ENCODE results near the gene PRKAG2.

The PRKAG2 gene

DNA sequence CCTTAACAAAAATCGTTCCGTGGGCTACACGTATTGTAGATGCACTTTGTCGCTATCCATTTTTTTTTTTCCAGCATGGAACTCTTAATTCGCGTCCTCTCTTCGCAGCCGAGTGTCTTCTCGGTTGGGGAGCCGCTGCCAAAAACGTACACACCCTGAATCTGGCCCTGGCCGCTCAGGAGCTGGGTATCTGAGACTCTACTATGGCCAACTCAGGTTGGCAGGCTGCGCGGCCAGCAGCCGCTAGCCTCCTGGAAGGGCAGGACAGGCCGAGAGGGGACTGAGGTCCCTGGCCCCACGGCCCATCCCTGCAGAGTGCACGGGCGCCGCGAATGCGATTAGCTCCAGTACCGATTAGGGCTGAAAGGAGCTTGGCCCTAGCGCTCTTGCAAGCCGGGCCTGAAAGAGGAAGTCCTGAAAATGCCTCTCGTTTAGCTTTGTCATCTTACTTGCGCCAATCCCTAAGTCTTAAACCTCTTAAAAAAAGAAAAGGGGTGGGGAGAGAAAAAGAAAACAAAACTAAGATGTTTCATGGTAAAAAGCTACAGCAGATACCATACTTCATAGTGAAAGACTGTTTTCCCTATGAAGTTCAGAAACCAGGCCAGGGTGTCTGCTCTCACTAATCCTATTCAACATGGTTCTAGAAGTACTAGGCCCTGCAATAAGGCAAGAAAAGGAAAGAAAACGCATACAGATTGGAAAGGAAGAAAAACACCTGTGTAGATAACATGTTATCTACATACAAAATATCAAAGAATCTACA lies 244.0 kb downstream of the PRKAG2 start:
- Histone ChIP-seq H3K4me3 (peak overlapping the region; percentile 67 to 84 (median 76)), H3K9me3 (replicated peaks in 1 of 11) (peaks cover 0 to 15% (median 0%) of the 10 kb centered on the region in 11 experiments; a peak in 6 of 22 replicates), H4K20me1 (peaks cover 0 to 12% (median 0%) of the 10 kb centered on the region in 11 experiments; a peak in 8 of 22 replicates), H3K4me2 (peak overlapping the region; percentile 83 to 97 (median 91)), H3K27me3 (no peaks in the 10 kb centered on the region), H3K27ac (peak overlapping the region; percentile 62 to 88 (median 79); a peak in 21 of 22 replicates), H3K9ac (peak overlapping the region; percentile 75 to 89 (median 84)), H3K4me1 (peaks cover 18 to 27% (median 24%) of the 10 kb centered on the region in 10 experiments), H3K36me3 (peaks cover 0 to under 1% (median 0%) of the 10 kb centered on the region in 11 experiments; a peak in 1 of 22 replicates)
- TF ChIP-seq Cebpa-rat (IDR thresholded peaks at IDR 0.05), result no peak

DNA sequence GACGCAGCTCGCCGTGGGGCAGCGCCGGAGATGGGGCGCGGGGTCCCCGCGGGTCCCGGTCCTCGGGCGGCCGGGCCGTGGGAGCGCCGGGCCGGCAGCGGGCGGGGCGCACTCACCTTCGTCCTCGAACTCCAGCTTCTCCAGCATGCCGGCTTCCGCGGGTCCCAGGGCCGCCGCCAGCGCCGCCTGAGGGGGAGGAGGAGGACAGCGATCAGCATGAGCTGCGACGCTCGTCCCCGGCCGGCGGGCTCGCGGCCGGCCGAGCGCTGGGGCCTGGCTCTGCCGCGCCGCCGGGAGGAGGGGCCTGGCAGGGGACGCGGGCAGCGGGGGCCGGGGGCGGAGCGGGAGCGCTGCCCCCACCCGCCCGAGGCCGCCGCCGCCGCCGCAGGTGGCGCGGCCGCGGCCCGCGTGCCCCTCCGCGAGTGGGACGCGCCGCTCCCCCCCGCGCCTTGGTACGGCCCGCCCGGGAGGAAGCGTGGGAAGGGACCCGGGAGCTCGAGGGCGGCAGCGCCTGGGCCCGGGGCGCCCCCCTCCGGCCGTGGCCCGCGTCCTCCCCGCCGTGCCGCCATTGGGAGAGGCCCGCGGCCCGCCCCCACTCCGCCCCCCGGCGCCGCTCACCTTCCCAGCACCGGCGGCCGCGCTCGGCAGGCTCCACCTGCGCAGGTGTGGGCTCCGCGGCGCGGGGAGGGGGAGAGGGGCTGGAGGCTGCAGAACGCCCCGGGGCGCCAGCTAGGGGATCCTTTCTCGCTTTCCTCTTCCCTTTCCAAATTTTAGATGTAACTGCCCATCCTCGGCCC lies 244.8 kb downstream of the PRKAG2 start:
- peak overlapping the region; percentile 83 to 97 (median 91) for H3K4me2 ChIP-seq
- H4K20me1 ChIP-seq, result peaks cover 0 to 19% (median 3%) of the 10 kb centered on the region in 11 experiments; a peak in 9 of 22 replicates
- peaks cover 0 to 8% (median 0%) of the 10 kb centered on the region in 11 experiments; a peak in 1 of 22 replicates for H3K36me3 ChIP-seq
- no peak for TF ChIP-seq Cebpa-rat (IDR thresholded peaks at IDR 0.05)
- H3K4me3 ChIP-seq, result peak overlapping the region; percentile 67 to 84 (median 76)
- no peaks in the 10 kb centered on the region for H3K27me3 ChIP-seq
- peak overlapping the region; percentile 75 to 89 (median 84) for H3K9ac ChIP-seq
- peak overlapping the region; percentile 62 to 88 (median 79); a peak in 21 of 22 replicates for H3K27ac ChIP-seq
- peaks cover 14 to 20% (median 17%) of the 10 kb centered on the region in 10 experiments for H3K4me1 ChIP-seq
- peaks cover 0 to 15% (median 0%) of the 10 kb centered on the region in 11 experiments; a peak in 6 of 22 replicates for H3K9me3 ChIP-seq (replicated peaks in 1 of 11)

DNA sequence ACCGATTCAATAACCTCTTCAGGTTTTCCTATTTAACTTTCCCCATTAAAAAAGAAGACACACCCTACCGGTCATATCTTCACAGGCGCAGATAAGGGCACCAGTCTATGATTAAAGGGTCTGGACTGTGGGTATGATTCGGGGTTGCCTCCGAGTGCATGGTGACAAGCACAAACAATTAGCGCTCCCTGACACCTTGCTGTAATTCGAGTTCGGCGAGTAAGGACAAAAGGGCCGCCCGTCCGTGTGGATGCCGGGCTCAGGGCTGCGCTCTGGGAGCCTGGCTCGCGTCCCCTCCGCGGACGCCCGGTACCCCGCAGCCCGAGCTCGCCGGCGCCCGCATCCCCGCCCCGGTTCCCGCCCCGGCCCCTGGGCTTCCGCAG lies 245.4 kb downstream of the PRKAG2 start:
- H3K27me3 ChIP-seq, result no peaks in the 10 kb centered on the region
- TF ChIP-seq Cebpa-rat (IDR thresholded peaks at IDR 0.05), result no peak
- H4K20me1 ChIP-seq, result peaks cover 0 to 25% (median 9%) of the 10 kb centered on the region in 11 experiments; a peak in 12 of 22 replicates
- H3K27ac ChIP-seq, result peak overlapping the region; percentile 62 to 88 (median 79); a peak in 21 of 22 replicates
- H3K4me1 ChIP-seq, result peaks cover 14 to 20% (median 17%) of the 10 kb centered on the region in 10 experiments
- peak overlapping the region; percentile 67 to 84 (median 76) for H3K4me3 ChIP-seq
- peak overlapping the region; percentile 75 to 89 (median 84) for H3K9ac ChIP-seq
- peak overlapping the region; percentile 83 to 97 (median 90) for H3K4me2 ChIP-seq
- H3K36me3 ChIP-seq, result peaks cover 0 to 8% (median 0%) of the 10 kb centered on the region in 11 experiments; a peak in 1 of 22 replicates
- H3K9me3 ChIP-seq (replicated peaks in 1 of 11), result peaks cover 0 to 15% (median 0%) of the 10 kb centered on the region in 11 experiments; a peak in 6 of 22 replicates

DNA sequence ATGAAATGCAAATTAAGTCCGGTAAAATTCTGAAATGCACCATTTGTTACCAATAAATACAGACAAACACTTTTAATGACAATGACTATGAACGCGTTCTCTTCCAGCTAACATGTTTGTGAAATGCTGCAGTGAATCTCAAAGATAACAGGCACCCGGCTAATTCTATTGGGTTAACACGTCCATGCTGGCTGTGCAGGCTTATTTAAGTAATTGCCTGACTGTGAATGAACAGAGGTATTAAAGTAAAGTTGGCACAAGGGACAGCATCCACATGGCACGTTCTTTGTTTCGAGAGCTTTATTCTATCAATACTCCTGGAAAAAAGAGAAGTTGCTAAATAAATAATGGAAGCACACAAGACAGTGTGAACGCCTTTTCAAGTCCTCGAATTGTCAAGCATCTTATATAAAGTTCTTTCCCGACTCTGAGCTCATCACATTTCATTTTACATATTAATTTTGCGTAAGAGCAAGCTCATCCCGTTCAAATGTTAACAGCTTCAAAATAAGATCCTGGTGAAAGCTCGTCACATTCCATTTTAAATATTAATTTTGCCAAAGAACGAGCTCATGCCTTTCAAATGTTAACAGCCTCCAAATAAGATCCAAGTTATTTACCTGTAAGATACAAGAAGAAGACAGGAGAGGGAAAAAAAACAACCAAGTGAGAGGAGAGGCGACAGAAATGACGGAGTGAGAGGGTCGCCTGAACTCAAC lies 245.9 kb downstream of the PRKAG2 start:
- H3K4me1 ChIP-seq, result peaks cover 15 to 20% (median 17%) of the 10 kb centered on the region in 10 experiments
- peak overlapping the region; percentile 83 to 97 (median 90) for H3K4me2 ChIP-seq
- peak overlapping the region; percentile 75 to 89 (median 84) for H3K9ac ChIP-seq
- peak overlapping the region in 10 of 11 experiments; percentile 74 to 88 (median 80); a peak in 19 of 22 replicates for H3K27ac ChIP-seq
- peaks cover 0 to 15% (median 0%) of the 10 kb centered on the region in 11 experiments; a peak in 6 of 22 replicates for H3K9me3 ChIP-seq (replicated peaks in 1 of 11)
- no peak for TF ChIP-seq Cebpa-rat (IDR thresholded peaks at IDR 0.05)
- H4K20me1 ChIP-seq, result peaks cover 0 to 28% (median 14%) of the 10 kb centered on the region in 11 experiments; a peak in 15 of 22 replicates
- peak overlapping the region; percentile 67 to 84 (median 76) for H3K4me3 ChIP-seq
- no peaks in the 10 kb centered on the region for H3K27me3 ChIP-seq
- peaks cover 0 to 9% (median 0%) of the 10 kb centered on the region in 11 experiments; a peak in 1 of 22 replicates for H3K36me3 ChIP-seq

DNA sequence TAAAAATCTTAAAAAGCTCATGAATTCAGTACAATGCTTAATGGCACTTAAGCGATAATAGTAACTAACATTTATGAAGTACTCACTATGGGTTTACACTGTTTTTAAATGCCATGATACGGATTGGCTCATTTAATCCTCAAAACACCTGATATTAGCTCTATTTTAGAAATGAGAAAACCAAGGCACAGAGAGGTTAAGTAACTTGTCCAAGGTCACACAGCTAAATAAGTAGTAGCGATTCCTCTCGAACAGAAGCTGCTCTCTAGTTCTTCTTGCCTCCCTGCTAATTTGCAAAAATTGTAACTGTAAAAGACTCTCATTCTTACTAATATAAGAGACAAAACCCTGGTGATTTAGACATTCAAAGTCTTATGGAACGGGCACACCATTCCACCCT lies 246.6 kb downstream of the PRKAG2 start:
- H3K9ac ChIP-seq, result peak overlapping the region in 10 of 11 experiments; percentile 75 to 89 (median 84); a peak in 15 of 22 replicates
- H4K20me1 ChIP-seq, result peaks cover 2 to 35% (median 21%) of the 10 kb centered on the region in 11 experiments; a peak in 15 of 22 replicates
- TF ChIP-seq Cebpa-rat (IDR thresholded peaks at IDR 0.05), result no peak
- peaks cover 16 to 24% (median 22%) of the 10 kb centered on the region in 10 experiments for H3K4me1 ChIP-seq
- H3K27ac ChIP-seq, result peak overlapping the region in 1 of 11 experiments; percentile 77; a peak in 1 of 22 replicates
- peaks cover 0 to 15% (median 4%) of the 10 kb centered on the region in 11 experiments; a peak in 5 of 22 replicates for H3K36me3 ChIP-seq
- peak overlapping the region; percentile 83 to 97 (median 90); a peak in 21 of 22 replicates for H3K4me2 ChIP-seq
- H3K9me3 ChIP-seq (replicated peaks in 1 of 11), result peaks cover 0 to 15% (median 0%) of the 10 kb centered on the region in 11 experiments; a peak in 6 of 22 replicates
- no peaks in the 10 kb centered on the region for H3K27me3 ChIP-seq
- peak overlapping the region in 8 of 10 experiments; percentile 67 to 84 (median 78); a peak in 16 of 20 replicates for H3K4me3 ChIP-seq

DNA sequence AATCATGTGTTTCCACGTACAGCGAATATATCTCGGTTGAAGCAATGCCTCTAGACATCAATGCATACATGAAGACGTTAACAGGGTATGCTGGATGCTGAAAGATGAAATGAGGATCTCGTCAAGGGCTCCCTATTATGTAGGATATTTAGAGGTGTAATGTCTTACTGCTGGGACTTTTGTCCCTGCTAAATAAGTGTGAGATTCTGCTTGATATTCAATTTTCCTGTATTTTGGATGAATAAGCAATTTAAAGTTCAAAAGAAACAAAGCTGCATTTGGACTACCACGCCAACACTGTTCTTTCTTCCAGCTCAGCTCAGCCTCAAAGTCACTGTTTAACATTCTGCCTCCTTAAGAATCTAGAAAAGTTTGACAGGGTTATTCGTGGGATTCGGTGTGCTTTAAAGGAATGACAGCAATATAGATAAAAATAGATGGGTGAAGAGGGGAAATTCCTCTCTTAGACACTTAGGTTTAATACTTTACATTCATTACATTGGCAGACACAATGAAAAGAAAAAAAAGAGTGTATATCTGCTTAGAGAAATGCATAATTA lies 247.1 kb downstream of the PRKAG2 start:
- Histone ChIP-seq H4K20me1 (peaks cover 2 to 41% (median 25%) of the 10 kb centered on the region in 11 experiments; a peak in 16 of 22 replicates), H3K4me2 (peak overlapping the region in 6 of 11 experiments; percentile 84 to 97 (median 90); a peak in 10 of 22 replicates), H3K27ac (no peak overlapping the region), H3K27me3 (no peaks in the 10 kb centered on the region), H3K36me3 (peaks cover 0 to 20% (median 7%) of the 10 kb centered on the region in 11 experiments; a peak in 5 of 22 replicates), H3K9ac (no peak overlapping the region), H3K4me3 (no peak overlapping the region), H3K9me3 (replicated peaks in 1 of 11) (peaks cover 0 to 11% (median 0%) of the 10 kb centered on the region in 11 experiments; a peak in 6 of 22 replicates), H3K4me1 (peaks cover 16 to 28% (median 23%) of the 10 kb centered on the region in 10 experiments)
- no peak for TF ChIP-seq Cebpa-rat (IDR thresholded peaks at IDR 0.05)

DNA sequence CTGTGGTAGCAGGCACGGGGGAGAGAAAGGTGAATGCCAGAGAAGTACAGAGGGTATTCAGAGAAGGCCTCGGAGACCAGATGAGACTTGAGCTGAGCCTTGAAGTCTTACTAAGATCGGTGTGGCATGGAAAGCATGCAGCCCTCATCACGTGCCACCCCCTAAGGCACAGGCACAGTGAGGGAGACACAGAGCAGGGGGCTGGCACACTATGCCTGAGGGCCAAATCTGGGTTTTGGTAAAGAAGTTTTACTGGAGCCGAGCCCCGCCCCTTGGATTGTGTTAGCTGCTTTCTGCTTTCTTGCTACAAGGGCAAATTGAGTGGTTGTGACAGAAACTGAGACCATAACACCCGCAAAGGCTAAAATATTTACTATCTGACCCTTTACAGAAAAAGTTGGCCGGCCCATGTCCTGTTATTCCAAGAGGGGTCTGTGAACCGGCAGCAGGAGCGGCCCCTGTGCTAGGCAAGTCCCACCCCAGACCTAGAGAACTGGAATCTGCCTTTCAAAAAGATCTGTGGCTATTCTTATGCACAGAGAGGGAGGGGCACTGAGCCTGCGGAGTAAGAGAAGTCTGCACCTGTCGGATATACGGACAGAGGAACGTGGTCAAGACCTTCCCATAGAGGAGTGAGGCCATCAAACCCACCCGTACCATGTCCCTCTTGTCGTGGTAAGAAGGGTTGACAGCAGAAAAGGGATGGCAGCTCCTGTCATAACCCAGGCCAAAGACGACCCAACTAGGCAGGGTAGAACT lies 247.9 kb downstream of the PRKAG2 start:
- Histone ChIP-seq H3K9ac (no peak overlapping the region), H3K4me1 (peaks cover 22 to 34% (median 30%) of the 10 kb centered on the region in 10 experiments), H4K20me1 (peaks cover 2 to 47% (median 32%) of the 10 kb centered on the region in 11 experiments; a peak in 16 of 22 replicates), H3K27me3 (no peaks in the 10 kb centered on the region), H3K27ac (no peak overlapping the region), H3K4me2 (no peak overlapping the region), H3K36me3 (peaks cover 0 to 20% (median 7%) of the 10 kb centered on the region in 11 experiments; a peak in 5 of 22 replicates), H3K9me3 (replicated peaks in 1 of 11) (peaks cover 0 to 8% (median 0%) of the 10 kb centered on the region in 11 experiments; a peak in 6 of 22 replicates), H3K4me3 (no peak overlapping the region)
- no peak for TF ChIP-seq Cebpa-rat (IDR thresholded peaks at IDR 0.05)

Data from BLaER1 treated with 17β-estradiol and CSF1 and Interleukin-3, amounts not matched to agents 10 nM and 100 nM (cell line).